Natural killer cell (primary cell): ENCODE measurements around the gene UFC1. TPM values are rescaled to one million over a fixed set of nuclear protein-coding genes. Genes with fewer than 3 reads are reported as not detected.

ENCODE experiments used
- ATAC-seq, 3 donors: fragments of 150-1000 bp in 2 of 3; fragments of 200-7000 bp in 1 of 3; cut with Tn5 transposase; 1 replicate in 1 of 3; 2 replicates in 2 of 3; pipeline ENCODE4 v1.10.0; 2021; ENCODE audit warnings: mild to moderate bottlenecking in 2 of 3, moderate library complexity in 2 of 3
- DNase-seq, 2 donors: peaks; one replicate each; pipeline versions ENCODE4 v3.0.0 to v3.0.0-alpha.2; 2013 to 2021; ENCODE audit warnings: mixed read lengths in 1 of 2
- H3K27ac ChIP-seq: one replicate; pipeline ENCODE4 v1.5.1; 2013; ENCODE audit warnings: mild to moderate bottlenecking, low read length
- H3K27me3 ChIP-seq: one replicate; pipeline ENCODE4 v1.6.1; 2013; ENCODE audit warnings: low read length; ENCODE audit not compliant: control insufficient read depth, insufficient read depth
- H3K36me3 ChIP-seq: one replicate; pipeline ENCODE4 v1.6.1; 2013; ENCODE audit warnings: low read length; ENCODE audit not compliant: control insufficient read depth, insufficient read depth
- H3K4me1 ChIP-seq: one replicate; pipeline ENCODE4 v1.6.1; 2013; ENCODE audit warnings: low read length; ENCODE audit not compliant: control insufficient read depth, insufficient read depth
- H3K4me3 ChIP-seq: one replicate; pipeline ENCODE4 v1.5.1; 2013; ENCODE audit warnings: low read length
- H3K9me3 ChIP-seq: one replicate; pipeline ENCODE4 v1.6.1; 2013; ENCODE audit warnings: low read length; ENCODE audit not compliant: control insufficient read depth, insufficient read depth
- H3K27ac Mint-ChIP-seq, 2 donors: one replicate each; pipeline ENCODE4 v1.8.0; 2022; ENCODE audit warnings: mild to moderate bottlenecking in 2 of 2, mixed read lengths in 2 of 2, moderate library complexity in 1 of 2
- H3K27me3 Mint-ChIP-seq, 2 donors: one replicate each; pipeline ENCODE4 v1.8.0; 2022; ENCODE audit warnings: low read depth in 2 of 2, mixed read lengths in 2 of 2
- H3K36me3 Mint-ChIP-seq: one replicate; pipeline ENCODE4 v1.8.0; 2022; ENCODE audit warnings: mixed read lengths
- H3K4me1 Mint-ChIP-seq, 2 donors: one replicate each; pipeline ENCODE4 v1.8.0; 2022; ENCODE audit warnings: mixed read lengths in 2 of 2
- H3K4me3 Mint-ChIP-seq: one replicate; pipeline ENCODE4 v1.8.0; 2022; ENCODE audit warnings: mild to moderate bottlenecking, moderate library complexity, mixed read lengths
- H3K9me3 Mint-ChIP-seq, 2 donors: one replicate each; pipeline ENCODE4 v1.8.0; 2022; ENCODE audit warnings: mixed read lengths in 2 of 2
- WGBS: methylation state at CpG from one replicate; pipeline ENCODE4 v1.1.7; 2013; ENCODE audit warnings: missing lambda C conversion rate; ENCODE audit not compliant: insufficient coverage; 5-methylcytosine and 5-hydroxymethylcytosine counted together
- intact Hi-C: fragments of 100-400 bp; cut with micrococcal nuclease; formaldehyde crosslinking; loops from one replicate; pipeline ENCODE4 v1.14.2; 2022
- total RNA-seq, 4 donors: library from RNA; stranded (reverse); fragments of 120-200 nt in 1 of 4; gene quantifications; one replicate each; pipeline versions ENCODE4 v1.2.3 to v1.2.4, GENCODE V29; 2013 to 2022
- TF ChIP-seq, protein P1 (sequence below): fragments of 200-600 bp; IDR thresholded peaks from one replicate; pipeline ENCODE4 v1.8.0; 2022; ENCODE audit warnings: antibody characterized with exemption

UFC1 gene
- total RNA-seq, 3 donors from 2014 or later (not counting 1 experiment from before 2014, with no cell fraction given): 109 to 155 (median 117) TPM

DNA sequence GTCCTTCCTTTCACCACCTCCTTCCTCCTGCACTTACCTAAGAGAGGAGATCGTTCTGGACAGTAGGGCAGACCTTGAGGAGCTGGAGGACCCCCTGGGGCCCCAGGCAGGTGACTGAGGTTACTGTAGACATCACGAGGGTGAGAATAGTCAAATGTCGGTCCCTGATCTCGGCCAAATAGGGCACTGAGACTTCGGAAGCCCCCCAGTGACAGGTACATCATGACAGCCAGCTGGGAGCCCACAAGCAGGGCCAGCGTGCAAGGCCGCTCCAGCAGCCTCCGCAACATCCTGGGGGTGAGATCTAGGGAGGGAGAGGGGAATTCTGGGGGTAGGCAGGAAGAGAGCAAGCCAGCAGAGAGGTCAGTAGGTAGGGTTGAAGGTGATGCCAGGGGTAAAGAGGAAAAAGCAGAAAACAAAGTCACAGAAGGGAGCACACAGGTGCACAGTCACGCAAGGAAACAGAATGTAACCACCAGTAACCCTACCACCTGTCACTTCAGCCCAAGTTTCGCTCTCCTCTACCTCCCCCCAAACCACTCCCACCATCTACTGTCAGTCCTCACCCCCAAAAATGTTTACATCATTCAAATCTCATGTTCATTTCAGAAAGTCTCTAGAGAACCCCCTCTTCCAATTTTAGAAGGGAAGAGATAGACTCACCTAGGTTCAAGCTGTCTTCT, 22.1 kb downstream of the UFC1 start:
- no peaks in the 10 kb centered on the region for H3K9me3 Mint-ChIP-seq
- peaks cover 22% of the 10 kb centered on the region for H3K4me1 ChIP-seq
- H3K27me3 ChIP-seq: no peaks in the 10 kb centered on the region
- TF ChIP-seq, protein P1, sequence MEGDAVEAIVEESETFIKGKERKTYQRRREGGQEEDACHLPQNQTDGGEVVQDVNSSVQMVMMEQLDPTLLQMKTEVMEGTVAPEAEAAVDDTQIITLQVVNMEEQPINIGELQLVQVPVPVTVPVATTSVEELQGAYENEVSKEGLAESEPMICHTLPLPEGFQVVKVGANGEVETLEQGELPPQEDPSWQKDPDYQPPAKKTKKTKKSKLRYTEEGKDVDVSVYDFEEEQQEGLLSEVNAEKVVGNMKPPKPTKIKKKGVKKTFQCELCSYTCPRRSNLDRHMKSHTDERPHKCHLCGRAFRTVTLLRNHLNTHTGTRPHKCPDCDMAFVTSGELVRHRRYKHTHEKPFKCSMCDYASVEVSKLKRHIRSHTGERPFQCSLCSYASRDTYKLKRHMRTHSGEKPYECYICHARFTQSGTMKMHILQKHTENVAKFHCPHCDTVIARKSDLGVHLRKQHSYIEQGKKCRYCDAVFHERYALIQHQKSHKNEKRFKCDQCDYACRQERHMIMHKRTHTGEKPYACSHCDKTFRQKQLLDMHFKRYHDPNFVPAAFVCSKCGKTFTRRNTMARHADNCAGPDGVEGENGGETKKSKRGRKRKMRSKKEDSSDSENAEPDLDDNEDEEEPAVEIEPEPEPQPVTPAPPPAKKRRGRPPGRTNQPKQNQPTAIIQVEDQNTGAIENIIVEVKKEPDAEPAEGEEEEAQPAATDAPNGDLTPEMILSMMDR: no peak
- whole genome bisulfite sequencing: 92% methylated on average over 10 of the region's 10 CpGs
- H3K36me3 ChIP-seq: peaks cover 46% of the 10 kb centered on the region
- no peak overlapping the region for H3K4me3 ChIP-seq
- no peak overlapping the region for H3K27ac ChIP-seq
- peak overlapping the region; percentile 99 for H3K4me3 Mint-ChIP-seq
- ATAC-seq: no peak
- no peak for DNase-seq
- H3K27ac Mint-ChIP-seq: peak overlapping the region; percentile 96 to 99
- H3K36me3 Mint-ChIP-seq: peaks cover 26% of the 10 kb centered on the region
- intact Hi-C loops: no loop called here
- H3K4me1 Mint-ChIP-seq: peaks cover 62 to 75% of the 10 kb centered on the region in 2 donors
- H3K9me3 ChIP-seq: no peaks in the 10 kb centered on the region
- H3K27me3 Mint-ChIP-seq: no peaks in the 10 kb centered on the region

DNA sequence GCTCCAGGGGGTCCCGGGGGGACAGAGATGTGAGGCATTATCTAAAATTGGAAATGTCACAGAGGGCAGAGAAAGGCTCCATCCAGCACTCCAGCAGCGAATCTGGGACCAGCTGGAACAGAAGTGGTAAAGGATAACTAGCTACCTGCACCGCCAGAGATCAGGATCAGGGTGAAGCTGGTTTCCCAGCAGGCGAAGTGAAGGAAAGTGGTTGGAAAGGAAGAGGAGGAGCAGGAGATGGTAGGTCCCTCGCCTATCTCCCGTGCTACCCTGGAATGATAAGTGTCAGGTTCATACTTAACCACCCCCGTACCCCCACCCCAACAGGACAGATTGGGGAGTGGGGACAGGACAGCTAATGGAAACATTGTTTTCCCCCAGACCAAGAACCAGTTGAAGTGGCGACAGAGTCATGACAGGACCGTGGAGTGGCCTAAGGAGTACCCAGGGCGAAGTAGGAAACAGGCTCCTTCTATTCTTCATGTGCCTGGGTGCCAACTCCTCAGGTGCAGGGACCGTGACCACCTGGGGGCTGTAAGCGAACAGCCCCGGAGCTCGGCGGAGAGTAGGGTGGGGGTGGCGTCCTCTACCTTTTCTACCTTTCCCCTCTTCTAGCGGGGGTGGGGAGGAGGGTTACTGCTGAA, 22.8 kb downstream of the UFC1 start:
- Histone ChIP-seq H3K4me1 (peaks cover 28% of the 10 kb centered on the region), H3K9me3 (no peaks in the 10 kb centered on the region), H3K36me3 (peaks cover 40% of the 10 kb centered on the region), H3K27ac (peak overlapping the region; percentile 89), H3K27me3 (no peaks in the 10 kb centered on the region), H3K4me3 (peak overlapping the region; percentile 96)
- TF ChIP-seq, protein P1: no peak
- WGBS: 54% methylated on average over 7 of the region's 17 CpGs
- H3K36me3 Mint-ChIP-seq: peaks cover 22% of the 10 kb centered on the region
- H3K27ac Mint-ChIP-seq: peak overlapping the region; percentile 96 to 99
- DNase-seq (no peak), ATAC-seq (peak in 1 of 3 donors; percentile 25)
- H3K4me3 Mint-ChIP-seq: peak overlapping the region; percentile 99
- intact Hi-C loops: loop anchor here (1.0 kb wide), 1 partner anchor 10 kb away; the partner anchor contains the start of gene PPOX
- no peaks in the 10 kb centered on the region for H3K27me3 Mint-ChIP-seq
- H3K9me3 Mint-ChIP-seq: no peaks in the 10 kb centered on the region
- H3K4me1 Mint-ChIP-seq: peaks cover 67 to 75% of the 10 kb centered on the region in 2 donors

DNA sequence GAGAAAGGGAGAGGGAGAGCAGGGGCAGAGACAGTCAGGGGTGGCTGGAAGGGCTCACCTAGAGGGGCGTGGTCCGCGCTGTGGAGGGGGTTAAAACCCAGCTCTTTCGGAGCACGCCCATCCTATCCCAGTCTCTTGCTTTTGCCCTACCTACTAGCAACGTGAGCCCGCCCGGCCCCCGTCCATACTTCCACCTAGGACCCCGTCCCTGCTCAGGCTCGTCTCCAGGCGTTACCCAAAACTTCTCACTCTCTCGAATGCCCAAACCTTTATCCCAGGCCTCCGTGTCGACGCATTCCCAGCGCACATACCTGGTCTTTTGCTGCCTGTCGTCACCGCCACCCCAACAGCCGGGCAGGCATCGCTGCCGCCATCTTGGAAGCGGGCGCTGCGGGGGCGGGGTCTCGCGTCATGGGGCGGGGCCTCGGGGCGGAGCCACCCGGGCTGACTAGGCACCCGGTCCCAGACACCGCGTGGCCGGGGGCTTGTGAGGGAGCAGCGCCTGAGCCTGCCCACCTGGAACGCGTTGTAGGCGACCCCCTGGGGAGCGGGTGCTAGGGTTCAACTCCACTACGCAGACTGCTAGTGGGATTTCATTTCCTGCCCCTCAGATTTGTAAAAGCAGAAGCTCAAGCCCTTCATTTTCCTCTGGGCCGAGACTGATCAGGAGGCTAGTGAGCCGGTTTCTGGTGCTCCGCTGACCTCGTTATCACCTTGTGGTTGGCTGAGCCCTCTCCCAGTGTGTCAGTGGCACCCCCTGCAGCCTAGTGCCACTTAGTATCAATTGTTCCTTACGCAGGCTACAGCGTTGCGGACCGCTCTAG, 23.5 kb downstream of the UFC1 start, which contains the start of gene B4GALT3:
Gene B4GALT3 (minus strand): TSS at position 396 of the 824 bp plus-strand sequence. CDS start 1,447 bp downstream, outside the sequence.
- ATAC-seq (peak; percentile 89 to 94 (median 94)), DNase-seq (peak; percentile 91 to 97)
- H3K9me3 Mint-ChIP-seq: no peaks in the 10 kb centered on the region
- H3K4me1 Mint-ChIP-seq: peaks cover 74 to 81% of the 10 kb centered on the region in 2 donors
- intact Hi-C loops: loop anchor here (1.0 kb wide), 1 partner anchor 11 kb away; the partner anchor contains the start of gene PPOX
- peaks cover 21% of the 10 kb centered on the region for H3K36me3 Mint-ChIP-seq
- peak within 1 kb of the TSS; percentile 99 for H3K4me3 Mint-ChIP-seq
- Histone ChIP-seq H3K4me1 (peaks cover 36% of the 10 kb centered on the region), H3K36me3 (peaks cover 32% of the 10 kb centered on the region), H3K27me3 (no peaks in the 10 kb centered on the region), H3K9me3 (no peaks in the 10 kb centered on the region), H3K4me3 (peak within 1 kb of the TSS; percentile 96), H3K27ac (peak within 1 kb of the TSS; percentile 89)
- TF ChIP-seq, protein P1: no peak
- H3K27ac Mint-ChIP-seq: peak within 1 kb of the TSS; percentile 96 to 99
- 7% methylated on average over 50 of the region's 50 CpGs for WGBS
- no peaks in the 10 kb centered on the region for H3K27me3 Mint-ChIP-seq
